Peyer's patch (tissue), 4 donors: ENCODE results near the gene MED13.

Experiments
- CTCF ChIP-seq, 6 experiments: fragments of 450-650 bp in 4 of 6; fragments of 200-600 bp in 2 of 6; sonication (generic) in 1 of 6; IDR thresholded peaks; one replicate each; pipeline ENCODE4 v1.5.1; 2017 to 2019; ENCODE audit warnings: antibody characterized with exemption in 6 of 6, mild to moderate bottlenecking in 3 of 6, moderate library complexity in 1 of 6
- POLR2A ChIP-seq, 2 donors: fragments of 450-650 bp; IDR thresholded peaks; one replicate each; pipeline ENCODE4 v1.5.1; 2017; ENCODE audit warnings: antibody characterized with exemption in 2 of 2, mild to moderate bottlenecking in 2 of 2, moderate library complexity in 2 of 2

- TF ChIP-seq CTCF (IDR thresholded peaks at IDR 0.05), result no peak
- TF ChIP-seq POLR2A (IDR thresholded peaks at IDR 0.05), result no peak
These were observed 32.6 kb downstream of the MED13 start for GRCh38 chr17:62032480-62032879.
